Measurements from ENCODE around the gene RRP9.

RRP9 gene

GRCh38 chr3:51971350-51971749 is 29.6 kb upstream of the RRP9 start:
- no peak for DNase-seq (ENCODE audit: low read depth)

- no peak for DNase-seq (ENCODE audit: low read depth)
These were observed 29.0 kb upstream of the RRP9 start for GRCh38 chr3:51970606-51971300.

- no peak for DNase-seq (ENCODE audit: low read depth)
These were observed 28.1 kb upstream of the RRP9 start for GRCh38 chr3:51969841-51970240.

GRCh38 chr3:51968883-51969678 is 27.4 kb upstream of the RRP9 start:
- no peak for DNase-seq (ENCODE audit: low read depth)

- DNase-seq (ENCODE audit: low read depth): no peak
These were observed 26.6 kb upstream of the RRP9 start for GRCh38 chr3:51968170-51968775.

- DNase-seq (ENCODE audit: low read depth): peak; percentile 33
These were observed 25.9 kb upstream of the RRP9 start, which contains the start of gene PCBP4 for GRCh38 chr3:51967384-51968169. PCBP4 (minus strand) TSS chr3:51967454; CDS start chr3:51961240, 6,214 bp downstream.

- no peak for DNase-seq (ENCODE audit: low read depth)
These were observed 25.2 kb upstream of the RRP9 start for GRCh38 chr3:51966922-51967383.

GRCh38 chr3:51966486-51966885 is 24.8 kb upstream of the RRP9 start:
- DNase-seq (ENCODE audit: low read depth): no peak

GRCh38 chr3:51966016-51966415 is 24.3 kb upstream of the RRP9 start:
- DNase-seq (ENCODE audit: low read depth): no peak

GRCh38 chr3:51964521-51964920 is 22.8 kb upstream of the RRP9 start:
- DNase-seq (ENCODE audit: low read depth): no peak

GRCh38 chr3:51963951-51964451 is 22.3 kb upstream of the RRP9 start:
- no peak for DNase-seq (ENCODE audit: low read depth)

- no peak for DNase-seq (ENCODE audit: low read depth)
These were observed 21.3 kb upstream of the RRP9 start for GRCh38 chr3:51962854-51963530.

- DNase-seq (ENCODE audit: low read depth): no peak
These were observed 20.2 kb upstream of the RRP9 start for GRCh38 chr3:51961602-51962569.

GRCh38 chr3:51961011-51961410 is 19.3 kb upstream of the RRP9 start:
- DNase-seq (ENCODE audit: low read depth): no peak

GRCh38 chr3:51960386-51960785 is 18.7 kb upstream of the RRP9 start:
- no peak for DNase-seq (ENCODE audit: low read depth)

GRCh38 chr3:51959651-51960050 is 17.9 kb upstream of the RRP9 start:
- DNase-seq (ENCODE audit: low read depth): no peak

GRCh38 chr3:51958603-51959521 is 17.2 kb upstream of the RRP9 start:
- no peak for DNase-seq (ENCODE audit: low read depth)

- DNase-seq (ENCODE audit: low read depth): no peak
These were observed 16.0 kb upstream of the RRP9 start for GRCh38 chr3:51957520-51958205.
